Non-pigmented ciliary epithelial cell (primary cell): Measurements from ENCODE around the gene LAMC1.
"Not testable (repeated sequence)": the region's sequence is repeated elsewhere in the genome, so short reads cannot be mapped to it uniquely, and the experiment has no call there.

Source experiments
- DNase-seq: peaks from one replicate; pipeline ENCODE4 v3.0.0-alpha.2; 2010; ENCODE audit warnings: low read depth

The LAMC1 gene

GRCh38 chr1:183150032-183150431 lies 126.8 kb downstream of the LAMC1 start:
- DNase-seq: not testable (repeated sequence)

DNA sequence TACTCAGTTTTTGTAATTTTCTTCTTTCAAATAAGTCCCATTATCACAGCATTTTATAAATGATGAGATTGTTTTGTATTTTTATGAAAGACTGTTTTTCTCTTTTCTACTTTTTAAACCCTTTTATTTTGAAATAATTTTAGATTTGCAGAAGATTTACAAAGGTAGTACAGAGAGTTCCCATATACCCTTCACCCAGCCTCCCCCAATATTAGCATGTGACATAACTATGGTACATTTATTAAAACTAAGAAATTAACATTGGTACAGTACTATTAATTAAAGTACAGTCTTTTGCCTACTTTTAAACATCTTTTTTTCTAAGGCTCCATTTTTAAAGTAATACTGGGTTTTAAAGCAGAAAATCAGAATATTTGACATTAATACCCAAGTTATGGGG lies 127.2 kb downstream of the LAMC1 start:
- DNase-seq: no peak

- DNase-seq: no peak
Measured at GRCh38 chr1:183152180-183152579, 129.0 kb downstream of the LAMC1 start.

GRCh38 chr1:183155939-183156338 lies 132.7 kb downstream of the LAMC1 start:
- no peak for DNase-seq

DNA sequence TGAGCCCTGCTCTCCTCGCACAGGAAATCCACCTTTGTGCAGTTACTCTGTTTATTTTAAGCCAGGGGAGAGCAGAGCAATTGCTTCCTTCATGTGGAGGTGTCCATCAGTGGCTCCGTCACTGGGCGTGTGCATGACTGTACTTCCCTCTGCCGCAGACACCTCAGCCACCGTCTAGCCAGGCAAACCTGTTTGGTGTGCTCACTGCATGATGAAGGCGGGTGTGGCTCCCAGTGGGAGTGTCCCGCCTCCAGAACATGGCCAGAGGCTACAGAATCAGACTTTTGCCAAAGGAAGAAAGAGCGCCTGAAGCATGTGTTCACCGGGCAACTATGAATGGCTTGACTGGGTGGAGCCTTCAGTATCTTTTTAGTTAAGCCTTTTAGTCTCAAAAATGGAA lies 136.7 kb downstream of the LAMC1 start:
- no peak for DNase-seq

DNA sequence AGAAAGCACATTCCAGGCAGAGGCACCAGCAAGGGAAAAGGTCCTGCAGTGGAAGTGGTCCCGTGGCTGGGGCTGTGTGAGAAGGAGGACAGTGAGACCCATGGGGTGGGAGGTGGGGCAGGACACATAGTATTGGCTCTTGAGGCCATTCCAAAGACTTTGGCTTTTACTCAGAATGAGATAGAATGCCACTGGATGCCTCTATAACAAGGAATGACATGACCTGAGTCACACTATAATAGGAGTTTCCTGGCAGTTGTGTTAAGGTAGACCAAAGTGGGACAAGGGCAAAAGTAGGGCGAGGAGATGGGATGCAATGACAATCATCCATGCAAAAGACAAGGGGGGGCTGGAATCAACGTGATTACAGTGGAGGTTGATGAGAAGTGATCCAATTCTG lies 138.2 kb downstream of the LAMC1 start:
- DNase-seq: no peak

DNA sequence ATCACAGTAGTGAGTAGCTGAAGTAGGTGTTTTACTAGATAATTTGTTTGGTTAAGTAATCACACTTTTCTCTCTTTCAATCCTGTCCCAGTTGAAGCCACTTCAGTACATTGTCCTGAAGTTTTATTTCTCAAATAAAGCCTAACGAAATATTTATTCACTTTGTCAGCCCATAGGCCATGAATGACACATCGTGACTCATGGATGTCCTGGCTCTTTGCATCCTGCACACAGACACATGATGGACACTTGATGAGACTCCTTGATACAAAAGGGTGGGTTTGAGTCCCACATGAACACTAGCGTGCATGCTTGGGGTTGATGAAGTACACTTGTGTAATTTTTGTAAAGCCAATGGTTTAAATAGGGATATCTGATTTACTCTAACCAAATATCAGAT lies 140.1 kb downstream of the LAMC1 start:
- DNase-seq: no peak

DNA sequence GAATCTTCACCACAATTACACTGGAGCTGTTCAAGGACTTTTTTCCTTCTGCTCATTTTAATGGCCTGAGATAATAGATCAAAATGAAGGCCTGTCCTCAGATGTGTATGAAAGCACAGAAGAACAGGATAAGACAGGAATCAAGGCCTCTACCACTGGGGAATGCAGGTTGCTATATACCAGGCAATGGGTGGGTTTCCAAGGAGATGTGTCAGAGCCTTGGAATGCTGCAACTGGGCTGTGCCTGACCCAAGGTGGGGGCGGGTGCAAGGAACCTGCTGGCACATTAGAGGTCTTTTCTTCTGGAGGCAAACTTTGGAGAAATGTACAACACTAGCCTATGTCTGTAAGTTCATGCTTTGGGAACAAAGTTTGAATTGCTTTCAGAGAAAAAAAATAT lies 141.1 kb downstream of the LAMC1 start:
- DNase-seq: no peak

GRCh38 chr1:183164963-183165362 lies 141.7 kb downstream of the LAMC1 start:
- DNase-seq: no peak

- no peak for DNase-seq
Measured at GRCh38 chr1:183165456-183165855, 142.2 kb downstream of the LAMC1 start.

GRCh38 chr1:183166454-183166853 lies 143.2 kb downstream of the LAMC1 start:
- DNase-seq: no peak

GRCh38 chr1:183167676-183168075 lies 144.5 kb downstream of the LAMC1 start:
- no peak for DNase-seq

DNA sequence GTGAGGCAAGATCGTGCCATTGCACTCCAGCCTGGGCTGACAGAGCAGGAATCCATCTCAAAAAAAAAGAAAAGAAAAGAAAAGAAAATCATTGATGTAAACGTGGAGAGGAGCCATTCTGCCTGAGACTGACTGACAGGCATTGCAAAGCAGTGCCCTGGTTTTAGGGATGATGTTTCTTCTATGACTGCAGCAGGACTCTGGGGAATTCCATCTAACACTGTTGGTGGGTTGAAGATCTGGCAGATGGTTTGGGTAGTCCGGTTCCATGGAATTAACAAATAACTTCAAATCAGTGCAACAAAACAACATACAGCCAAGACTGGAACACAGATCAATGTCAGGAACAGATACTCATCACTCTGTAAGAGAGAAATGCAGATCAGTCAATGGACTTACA lies 145.1 kb downstream of the LAMC1 start:
- no peak for DNase-seq

DNA sequence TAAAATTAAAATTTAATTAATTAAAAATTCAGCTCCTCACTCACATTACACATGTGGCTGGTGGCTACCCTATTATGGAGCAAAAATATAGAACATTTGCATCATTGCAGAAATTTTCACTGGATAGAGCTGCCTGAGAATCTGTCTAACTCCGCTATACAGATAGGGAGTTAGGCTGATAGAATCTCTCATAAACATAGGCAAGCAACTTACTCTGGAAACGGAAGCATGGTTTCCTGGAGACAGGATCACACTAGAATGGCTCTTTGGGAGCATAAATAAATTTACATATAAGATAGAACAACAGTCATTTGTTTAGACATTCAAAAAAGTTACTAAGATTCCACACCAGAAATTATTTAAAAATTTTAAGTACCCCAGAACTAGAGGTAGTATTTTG lies 150.6 kb downstream of the LAMC1 start:
- DNase-seq: no peak

GRCh38 chr1:183175631-183176030 lies 152.4 kb downstream of the LAMC1 start:
- DNase-seq: no peak

DNA sequence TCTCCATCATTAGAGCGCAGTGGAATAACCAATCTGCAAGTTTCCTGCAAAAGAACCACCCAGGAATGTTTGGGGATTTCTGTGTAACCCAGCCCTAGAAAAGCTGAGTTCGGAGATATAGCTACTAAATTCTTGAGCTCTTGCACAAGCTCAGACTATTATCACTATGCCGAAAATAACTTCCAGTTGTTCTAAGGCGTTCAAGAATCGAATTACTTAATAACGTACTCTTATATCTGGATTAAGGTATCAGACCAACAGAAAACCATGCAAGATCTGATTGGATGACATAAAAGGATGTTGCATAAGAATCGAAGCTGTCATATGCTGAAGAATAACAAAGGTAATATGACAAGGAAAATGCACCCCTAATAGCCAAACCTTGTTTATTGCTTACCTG lies 155.3 kb downstream of the LAMC1 start:
- DNase-seq: no peak

DNA sequence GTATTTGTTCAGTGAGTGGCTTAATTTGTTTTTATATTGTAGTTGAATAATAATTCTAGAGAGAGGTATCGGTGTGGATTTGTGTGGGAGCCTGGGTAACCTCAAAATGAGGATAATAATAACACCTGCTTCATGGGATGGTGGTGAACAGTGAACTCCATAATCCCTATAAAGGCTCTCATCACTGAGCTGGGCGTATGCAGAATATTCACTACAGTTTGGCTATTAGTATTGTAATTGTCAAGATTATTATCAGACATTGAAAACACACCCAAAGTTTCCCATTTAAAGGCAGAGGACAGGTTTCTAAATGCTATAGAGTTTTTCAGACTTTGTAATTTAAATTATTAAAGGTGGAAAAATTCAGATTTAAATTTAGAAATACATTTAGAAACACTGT lies 155.8 kb downstream of the LAMC1 start:
- no peak for DNase-seq

- DNase-seq: no peak
Measured at GRCh38 chr1:183180218-183180617, 157.0 kb downstream of the LAMC1 start.

GRCh38 chr1:183180634-183181056 lies 157.4 kb downstream of the LAMC1 start:
- DNase-seq: no peak

- peak; percentile 53 for DNase-seq
Measured at GRCh38 chr1:183185941-183186490, 162.8 kb downstream of the LAMC1 start, which contains the start of gene LAMC2. LAMC2 (plus strand) TSS chr1:183186264; CDS start chr1:183186353, 89 bp downstream.

DNA sequence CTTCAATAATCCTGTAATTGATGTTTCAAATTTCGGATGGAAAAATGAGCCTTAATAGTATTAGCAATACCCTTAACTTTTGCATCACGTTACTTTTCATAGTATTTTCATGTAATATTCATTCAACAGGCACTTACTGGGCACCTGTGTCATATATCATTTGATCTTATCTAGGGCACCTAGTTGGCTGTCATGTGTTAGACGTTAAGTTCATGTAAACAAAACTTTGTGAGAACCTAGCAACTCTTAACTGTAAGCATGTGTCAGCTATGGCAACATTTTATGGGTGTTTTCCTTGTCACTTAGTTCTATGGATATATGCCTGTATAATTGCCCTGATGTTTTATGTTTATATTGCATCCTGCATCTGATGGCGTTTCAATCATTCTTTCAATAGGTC lies 163.6 kb downstream of the LAMC1 start:
- no peak for DNase-seq

DNA sequence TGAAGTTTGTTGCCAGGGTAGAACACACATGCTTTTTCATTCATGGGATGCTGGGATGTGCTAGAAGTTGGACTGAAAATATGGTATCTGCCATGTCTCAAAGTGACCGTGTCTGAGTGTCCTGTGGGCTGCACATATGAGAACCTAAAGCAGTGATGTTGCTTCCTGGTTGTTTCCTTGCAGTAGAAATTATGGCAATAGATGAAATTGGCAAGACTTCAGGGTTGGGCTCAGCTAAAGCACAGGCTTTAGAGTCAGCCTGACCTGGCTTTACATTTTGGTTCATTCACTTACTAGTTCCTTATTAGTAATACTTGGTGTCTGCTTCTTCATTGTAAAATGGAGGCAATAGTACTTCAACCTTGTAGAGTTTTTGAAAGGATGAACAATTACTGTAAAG lies 165.0 kb downstream of the LAMC1 start:
- no peak for DNase-seq

DNA sequence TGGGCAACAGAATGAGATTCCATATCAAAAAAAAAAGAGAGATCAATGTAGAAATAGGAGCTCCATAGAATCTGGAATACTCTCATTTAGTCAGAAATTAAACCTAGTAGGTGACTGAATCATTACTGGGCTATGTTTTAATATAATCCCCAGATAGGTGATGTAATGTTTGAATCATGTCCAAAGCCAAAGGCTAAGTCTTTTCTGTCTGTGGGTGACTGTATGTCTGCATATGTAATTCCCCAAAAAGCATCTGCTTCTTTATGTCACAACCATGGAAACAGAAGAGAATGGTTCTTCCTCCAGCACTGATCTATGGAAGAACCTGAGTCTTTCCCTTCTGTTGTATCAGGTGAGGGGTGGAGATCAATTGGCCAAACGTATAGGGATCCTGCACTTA lies 168.6 kb downstream of the LAMC1 start:
- DNase-seq: peak; percentile 88

DNA sequence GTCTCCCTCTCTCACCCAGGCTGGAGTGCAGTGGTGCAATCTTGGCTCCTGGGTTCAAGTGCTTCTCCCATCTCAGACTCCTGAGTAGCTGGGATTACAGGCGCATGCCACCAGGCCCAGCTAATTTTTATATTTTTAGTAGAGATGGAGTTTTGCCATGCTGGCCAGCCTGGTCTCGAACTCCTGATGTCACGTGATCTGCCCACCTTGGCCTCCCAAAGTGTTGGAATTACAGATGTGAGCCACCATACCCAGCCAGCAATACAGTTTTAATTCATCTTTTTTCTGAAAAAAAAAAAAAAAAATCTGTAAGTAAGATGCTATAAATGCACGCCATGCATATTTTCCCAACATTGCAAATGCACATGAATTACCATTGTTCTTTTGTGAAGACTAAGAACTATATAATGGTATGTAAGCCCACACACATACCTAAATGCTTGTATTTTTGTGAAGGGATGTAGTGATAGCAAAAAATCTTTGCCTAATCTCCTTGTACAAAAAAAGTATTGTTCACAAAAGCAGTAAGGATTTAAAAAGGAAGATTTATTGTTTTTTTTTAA lies 170.8 kb downstream of the LAMC1 start:
- DNase-seq: no peak
